HL-60 (cell line): ENCODE data around the gene EDA.

Experiments used
- DNase-seq, 2 experiments: peaks; one replicate each; pipeline ENCODE4 v3.0.0-alpha.2; 2010 to 2020; ENCODE audit warnings: low read depth in 1 of 2, low spot score in 1 of 2
- H3K27ac ChIP-seq: fragments of 250-450 bp; sonication (Bioruptor Pico); replicated peaks from 2 replicates; pipeline ENCODE4 v1.5.1; 2020; ENCODE audit warnings: mild to moderate bottlenecking, moderate library complexity
- H3K27me3 ChIP-seq: fragments of 250-450 bp; sonication (Bioruptor Pico); 2 replicates; pipeline ENCODE4 v1.5.1; 2021; ENCODE audit warnings: mild to moderate bottlenecking, moderate library complexity; ENCODE audit not compliant: insufficient read depth, poor library complexity, severe bottlenecking
- H3K4me3 ChIP-seq: replicated peaks from 2 replicates; pipeline ENCODE4 v1.5.1; 2011; ENCODE audit warnings: mild to moderate bottlenecking, control low read depth, low read length; ENCODE audit not compliant: insufficient read depth
- CTCF ChIP-seq: IDR thresholded peaks from one replicate; pipeline ENCODE4 v1.5.1; 2011; ENCODE audit warnings: low read length, control low read depth, inconsistent platforms; ENCODE audit not compliant: insufficient read depth
- GABPA ChIP-seq: IDR thresholded peaks from 2 replicates; pipeline ENCODE4 v1.6.1; 2012; ENCODE audit warnings: low read depth
- POLR2AphosphoS5 ChIP-seq: IDR thresholded peaks from 2 replicates; pipeline ENCODE4 v1.6.1; 2012; ENCODE audit warnings: low read depth
- SPI1 ChIP-seq: IDR thresholded peaks from 2 replicates; pipeline ENCODE4 v1.6.1; 2012; ENCODE audit warnings: low read depth, mild to moderate bottlenecking, borderline replicate concordance
- TF ChIP-seq, protein P1 (sequence below): IDR thresholded peaks from 2 replicates; pipeline ENCODE4 v1.6.1; 2012; ENCODE audit warnings: low read depth; ENCODE audit not compliant: insufficient replicate concordance

The EDA gene

DNA sequence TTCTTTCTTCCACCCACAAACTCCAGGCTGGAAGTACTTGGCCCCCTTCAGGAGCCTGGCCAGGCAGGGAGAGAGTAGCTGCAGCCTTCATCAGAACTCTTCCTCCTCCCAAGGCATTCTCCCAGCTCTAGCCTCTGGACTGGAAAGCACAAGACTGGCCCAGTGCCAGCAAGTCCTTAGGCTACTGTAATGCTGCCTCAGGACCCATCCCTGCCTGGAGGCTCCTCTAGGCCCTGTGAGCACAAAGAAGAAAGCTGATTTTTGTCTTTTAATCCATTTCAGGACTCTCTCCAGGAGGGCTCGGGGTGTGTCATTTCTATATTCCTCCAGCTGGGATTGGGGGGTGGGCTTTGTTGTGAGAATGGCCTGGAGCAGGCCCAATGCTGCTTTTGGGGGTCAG is 423.0 kb downstream of the EDA start:
- TF ChIP-seq SPI1 (no peak), POLR2AphosphoS5 (no peak), CTCF (no peak), GABPA (no peak)
- TF ChIP-seq, protein P1, sequence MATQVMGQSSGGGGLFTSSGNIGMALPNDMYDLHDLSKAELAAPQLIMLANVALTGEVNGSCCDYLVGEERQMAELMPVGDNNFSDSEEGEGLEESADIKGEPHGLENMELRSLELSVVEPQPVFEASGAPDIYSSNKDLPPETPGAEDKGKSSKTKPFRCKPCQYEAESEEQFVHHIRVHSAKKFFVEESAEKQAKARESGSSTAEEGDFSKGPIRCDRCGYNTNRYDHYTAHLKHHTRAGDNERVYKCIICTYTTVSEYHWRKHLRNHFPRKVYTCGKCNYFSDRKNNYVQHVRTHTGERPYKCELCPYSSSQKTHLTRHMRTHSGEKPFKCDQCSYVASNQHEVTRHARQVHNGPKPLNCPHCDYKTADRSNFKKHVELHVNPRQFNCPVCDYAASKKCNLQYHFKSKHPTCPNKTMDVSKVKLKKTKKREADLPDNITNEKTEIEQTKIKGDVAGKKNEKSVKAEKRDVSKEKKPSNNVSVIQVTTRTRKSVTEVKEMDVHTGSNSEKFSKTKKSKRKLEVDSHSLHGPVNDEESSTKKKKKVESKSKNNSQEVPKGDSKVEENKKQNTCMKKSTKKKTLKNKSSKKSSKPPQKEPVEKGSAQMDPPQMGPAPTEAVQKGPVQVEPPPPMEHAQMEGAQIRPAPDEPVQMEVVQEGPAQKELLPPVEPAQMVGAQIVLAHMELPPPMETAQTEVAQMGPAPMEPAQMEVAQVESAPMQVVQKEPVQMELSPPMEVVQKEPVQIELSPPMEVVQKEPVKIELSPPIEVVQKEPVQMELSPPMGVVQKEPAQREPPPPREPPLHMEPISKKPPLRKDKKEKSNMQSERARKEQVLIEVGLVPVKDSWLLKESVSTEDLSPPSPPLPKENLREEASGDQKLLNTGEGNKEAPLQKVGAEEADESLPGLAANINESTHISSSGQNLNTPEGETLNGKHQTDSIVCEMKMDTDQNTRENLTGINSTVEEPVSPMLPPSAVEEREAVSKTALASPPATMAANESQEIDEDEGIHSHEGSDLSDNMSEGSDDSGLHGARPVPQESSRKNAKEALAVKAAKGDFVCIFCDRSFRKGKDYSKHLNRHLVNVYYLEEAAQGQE = no peak
- H3K27me3 ChIP-seq = no peaks in the 10 kb centered on the region
- H3K27ac ChIP-seq = no peak overlapping the region
- DNase-seq = no peak
- H3K4me3 ChIP-seq = no peak overlapping the region

GRCh38 chrX:70039758-70040157 is 423.8 kb downstream of the EDA start:
- TF ChIP-seq CTCF (no peak), GABPA (no peak), POLR2AphosphoS5 (no peak), SPI1 (no peak)
- TF ChIP-seq, protein P1 = no peak
- Histone ChIP-seq H3K4me3 (no peak overlapping the region), H3K27me3 (no peaks in the 10 kb centered on the region), H3K27ac (no peak overlapping the region)
- no peak for DNase-seq

DNA sequence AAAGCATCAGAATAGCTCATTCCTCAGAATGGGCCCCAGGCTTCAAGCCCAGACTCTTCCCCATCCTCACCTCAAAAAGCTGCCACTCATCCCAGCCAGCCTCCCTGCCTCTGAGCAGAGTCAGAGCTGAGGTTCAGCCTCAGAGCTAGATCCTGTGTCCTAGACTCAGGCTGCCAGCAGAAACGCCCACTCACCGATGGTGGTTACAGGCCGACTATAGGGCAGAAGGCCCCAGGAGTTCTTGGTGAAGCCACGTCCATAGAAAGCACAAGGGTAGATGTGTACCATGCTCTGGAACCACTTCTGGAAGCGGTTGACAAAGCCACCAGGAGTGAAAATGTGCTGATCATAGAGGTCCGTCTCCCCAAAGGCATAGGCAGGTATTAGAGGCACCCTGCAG is 426.1 kb downstream of the EDA start:
- no peak for DNase-seq
- Histone ChIP-seq H3K27ac (no peak overlapping the region), H3K4me3 (no peak overlapping the region), H3K27me3 (no peaks in the 10 kb centered on the region)
- TF ChIP-seq CTCF (no peak), SPI1 (no peak), GABPA (no peak), POLR2AphosphoS5 (no peak)
- TF ChIP-seq, protein P1 = no peak
